ENCODE measurements around the gene ABCA3.

Gene ABCA3

DNA sequence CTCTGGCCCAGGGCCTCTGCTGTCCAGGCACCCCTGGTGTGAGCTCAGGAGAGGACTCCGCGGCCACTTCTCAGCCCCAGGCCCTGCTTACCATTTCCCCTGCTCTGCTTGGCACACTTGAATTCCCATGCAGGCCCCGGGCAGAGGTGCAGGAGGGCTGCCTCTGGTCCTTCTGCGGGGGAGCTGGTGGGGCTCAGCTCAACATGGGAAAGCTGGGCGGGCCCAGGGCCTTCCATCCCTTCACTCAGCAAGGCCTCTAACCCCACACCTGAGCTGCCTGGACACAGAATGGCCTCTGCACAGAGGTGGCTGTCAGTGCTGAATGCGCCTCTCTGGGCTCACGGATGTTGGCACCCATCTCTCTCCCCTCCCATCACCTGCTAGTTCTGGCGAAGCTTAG is 60.1 kb downstream of the ABCA3 start:
- no peaks in the 10 kb centered on the region for H3K79me2 ChIP-seq (ENCODE audit: control insufficient read depth, insufficient read depth, low read length, unreplicated experiment)
- no peaks in the 10 kb centered on the region for H3K4me1 ChIP-seq (ENCODE audit: control insufficient read depth, insufficient read depth, low read length, unreplicated experiment)
- H3K4me3 ChIP-seq (ENCODE audit: low read depth, low read length): no peak overlapping the region
- H2AFZ ChIP-seq (ENCODE audit: low read length, unreplicated experiment): no peak overlapping the region
- no peaks in the 10 kb centered on the region for H3K36me3 ChIP-seq (ENCODE audit: insufficient read depth, low read length)
- H3K27me3 ChIP-seq (ENCODE audit: insufficient read depth, low read length): peaks cover 9% of the 10 kb centered on the region; the same call in 1 of the 2 replicates
- H3K27ac ChIP-seq (ENCODE audit: low read depth, low read length): no peak overlapping the region

DNA sequence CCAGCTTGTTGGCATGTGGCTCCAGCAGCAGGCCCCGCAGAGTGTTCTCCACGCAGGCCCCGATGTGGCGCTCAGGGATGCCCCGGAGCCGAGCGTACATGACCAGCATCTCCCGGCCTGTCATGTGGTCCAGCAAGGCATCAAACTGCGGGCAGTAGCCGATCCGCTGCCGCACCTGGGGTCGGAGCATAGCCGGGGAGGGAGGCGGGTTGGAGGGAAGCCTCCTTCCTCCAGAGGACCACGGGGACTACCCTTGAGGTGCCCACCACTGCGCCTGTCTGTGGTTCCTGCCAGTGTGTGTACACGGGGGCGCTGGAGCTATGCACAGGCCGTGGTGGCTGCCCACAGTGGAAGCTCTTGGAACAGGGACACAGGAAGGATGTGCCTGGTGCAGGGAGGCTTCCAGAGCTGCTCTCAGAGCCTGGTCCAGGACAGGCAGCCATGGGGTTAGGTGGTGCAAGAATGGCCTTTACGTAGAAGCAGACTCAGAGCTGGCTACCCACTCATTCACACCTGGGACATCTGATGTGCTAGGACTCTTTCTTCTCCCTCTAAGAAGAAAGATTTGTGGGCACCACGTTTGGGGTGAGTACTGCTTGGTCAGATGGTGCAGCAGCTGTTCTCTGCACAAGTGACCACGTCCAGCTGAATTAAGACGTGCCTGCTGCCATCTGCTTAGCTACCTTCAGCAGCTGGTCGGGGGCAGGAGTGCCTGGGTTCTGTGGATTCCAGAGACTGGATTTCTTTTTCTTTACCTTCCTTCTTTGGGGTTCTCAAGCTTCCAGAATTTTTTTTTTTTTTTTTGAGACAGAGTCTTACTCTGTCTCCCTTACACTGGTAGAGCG is 61.4 kb downstream of the ABCA3 start:
- Histone ChIP-seq H3K27me3 (ENCODE audit: insufficient read depth, low read length) (peaks cover 9% of the 10 kb centered on the region; the same call in 1 of the 2 replicates), H3K4me1 (ENCODE audit: control insufficient read depth, insufficient read depth, low read length, unreplicated experiment) (no peaks in the 10 kb centered on the region), H3K36me3 (ENCODE audit: insufficient read depth, low read length) (no peaks in the 10 kb centered on the region)

DNA sequence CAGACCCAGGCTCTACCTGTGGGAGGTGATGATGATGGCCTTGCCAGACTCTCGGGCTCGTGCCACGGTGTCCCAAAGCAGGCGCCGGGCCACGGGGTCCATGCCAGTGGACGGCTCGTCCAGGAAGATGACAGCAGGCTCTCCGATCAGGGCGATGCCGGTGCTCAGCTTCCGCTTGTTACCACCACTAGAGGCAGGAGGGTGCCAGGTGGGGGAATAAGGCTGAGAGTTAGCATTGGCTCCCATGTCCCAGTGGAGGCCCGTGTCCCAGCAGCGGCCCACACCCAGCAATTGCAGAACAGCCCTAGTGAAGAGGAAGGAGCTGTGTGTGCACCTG is 62.3 kb downstream of the ABCA3 start:
- Histone ChIP-seq H2AFZ (ENCODE audit: low read length, unreplicated experiment) (no peak overlapping the region), H3K4me3 (ENCODE audit: low read depth, low read length) (no peak overlapping the region), H3K36me3 (ENCODE audit: insufficient read depth, low read length) (no peaks in the 10 kb centered on the region), H3K79me2 (ENCODE audit: control insufficient read depth, insufficient read depth, low read length, unreplicated experiment) (no peaks in the 10 kb centered on the region), H3K27ac (ENCODE audit: low read depth, low read length) (no peak overlapping the region), H3K27me3 (ENCODE audit: insufficient read depth, low read length) (0 out of 2 replicates have a peak, but pooled peaks cover 9% of the 10 kb centered on the region), H3K4me1 (ENCODE audit: control insufficient read depth, insufficient read depth, low read length, unreplicated experiment) (no peaks in the 10 kb centered on the region)

More for the DNA sequence above, 61.4 kb downstream of the ABCA3 start:
- Histone ChIP-seq H3K79me2 (ENCODE audit: control insufficient read depth, insufficient read depth, low read length, unreplicated experiment) (no peaks in the 10 kb centered on the region), H2AFZ (ENCODE audit: low read length, unreplicated experiment) (no peak overlapping the region), H3K27ac (ENCODE audit: low read depth, low read length) (no peak overlapping the region), H3K4me3 (ENCODE audit: low read depth, low read length) (no peak overlapping the region)

DNA sequence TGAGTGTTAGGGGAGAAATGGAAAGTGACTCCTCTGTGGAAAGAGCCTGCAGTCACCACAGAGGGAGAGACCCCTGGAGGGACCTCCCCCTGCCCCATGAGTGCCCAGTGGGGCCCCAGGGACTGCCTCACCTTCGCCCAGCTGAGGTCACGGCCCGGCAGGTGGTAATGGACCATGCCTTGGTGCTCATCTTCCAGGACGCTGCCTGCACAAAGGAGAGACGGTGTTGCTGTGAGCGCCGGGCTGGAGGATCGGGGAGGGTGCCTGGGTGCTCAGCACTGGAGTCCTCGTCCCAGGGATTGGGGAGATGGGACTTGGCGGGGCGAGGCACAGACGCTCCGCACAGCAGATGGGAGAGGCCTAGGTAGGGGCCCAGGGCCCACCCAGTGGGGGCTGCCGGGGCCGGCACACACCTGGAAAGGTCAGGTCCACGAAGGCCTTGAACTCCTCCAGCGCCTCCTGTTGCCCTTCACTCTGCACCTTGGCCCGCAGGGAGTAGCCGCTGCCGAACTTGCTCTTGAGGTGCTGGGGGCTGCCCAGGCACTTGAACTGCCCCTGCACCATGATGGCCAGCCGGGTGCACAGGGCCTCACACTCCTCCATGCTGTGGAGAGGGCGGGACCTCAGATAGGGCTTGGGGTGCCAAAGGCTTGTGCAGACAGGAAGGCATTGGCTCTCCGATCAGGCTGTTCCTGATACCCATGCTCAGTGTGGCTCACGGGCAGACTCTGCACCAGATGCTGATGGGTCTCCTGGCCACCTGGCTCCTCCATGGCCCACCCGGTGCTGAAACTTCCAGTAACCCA is 62.9 kb downstream of the ABCA3 start:
- H3K4me1 ChIP-seq (ENCODE audit: control insufficient read depth, insufficient read depth, low read length, unreplicated experiment): no peaks in the 10 kb centered on the region
- H3K4me3 ChIP-seq (ENCODE audit: low read depth, low read length): no peak overlapping the region
- 0 out of 2 replicates have a peak, but pooled peaks cover 9% of the 10 kb centered on the region for H3K27me3 ChIP-seq (ENCODE audit: insufficient read depth, low read length)
- H2AFZ ChIP-seq (ENCODE audit: low read length, unreplicated experiment): no peak overlapping the region
- no peaks in the 10 kb centered on the region for H3K36me3 ChIP-seq (ENCODE audit: insufficient read depth, low read length)
- no peaks in the 10 kb centered on the region for H3K79me2 ChIP-seq (ENCODE audit: control insufficient read depth, insufficient read depth, low read length, unreplicated experiment)
- no peak overlapping the region for H3K27ac ChIP-seq (ENCODE audit: low read depth, low read length)

DNA sequence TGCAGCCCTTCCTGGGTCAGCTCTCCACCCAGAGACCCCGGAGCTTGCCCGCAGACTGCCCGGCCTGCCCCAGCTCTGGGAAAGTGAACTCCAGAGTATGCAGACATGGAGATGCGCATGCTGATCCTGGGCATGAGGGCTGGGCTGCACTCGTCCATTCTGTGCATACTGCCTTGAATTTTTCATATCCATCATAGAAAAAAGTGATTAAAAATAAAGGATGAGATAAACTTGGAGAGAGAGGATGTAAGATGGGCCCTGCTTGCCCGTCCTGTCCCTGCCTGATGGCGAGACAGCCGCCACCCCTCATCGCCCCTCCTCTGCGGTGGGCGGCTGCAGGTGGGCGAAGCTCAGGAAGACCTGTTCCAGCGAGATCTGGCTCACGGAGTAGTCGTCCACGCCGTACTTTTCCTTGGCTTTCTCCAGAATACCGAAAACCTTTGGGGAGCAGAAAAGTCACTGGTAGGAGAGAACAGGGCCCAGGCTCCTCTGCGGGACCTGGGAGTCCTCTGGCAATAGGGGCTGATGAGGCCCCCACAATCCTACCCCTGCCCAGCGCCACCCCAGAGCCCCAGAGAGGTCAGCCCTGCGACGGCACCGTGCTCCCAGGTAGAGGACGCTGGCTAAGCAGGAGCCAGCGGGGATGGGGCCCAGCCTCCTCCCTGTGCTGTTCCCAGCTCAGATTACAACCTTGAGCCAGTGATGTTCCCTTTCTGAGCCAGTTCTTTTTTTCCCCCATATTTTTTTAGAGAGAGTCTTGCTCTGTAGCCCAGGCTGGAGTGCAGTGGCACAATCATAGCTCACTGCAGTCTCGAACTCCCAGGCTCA is 63.9 kb downstream of the ABCA3 start:
- Histone ChIP-seq H3K36me3 (ENCODE audit: insufficient read depth, low read length) (no peaks in the 10 kb centered on the region), H3K4me3 (ENCODE audit: low read depth, low read length) (no peak overlapping the region), H3K4me1 (ENCODE audit: control insufficient read depth, insufficient read depth, low read length, unreplicated experiment) (no peaks in the 10 kb centered on the region), H3K79me2 (ENCODE audit: control insufficient read depth, insufficient read depth, low read length, unreplicated experiment) (no peaks in the 10 kb centered on the region), H3K27ac (ENCODE audit: low read depth, low read length) (no peak overlapping the region), H3K27me3 (ENCODE audit: insufficient read depth, low read length) (0 out of 2 replicates have a peak, but pooled peaks cover 5% of the 10 kb centered on the region), H2AFZ (ENCODE audit: low read length, unreplicated experiment) (no peak overlapping the region)

DNA sequence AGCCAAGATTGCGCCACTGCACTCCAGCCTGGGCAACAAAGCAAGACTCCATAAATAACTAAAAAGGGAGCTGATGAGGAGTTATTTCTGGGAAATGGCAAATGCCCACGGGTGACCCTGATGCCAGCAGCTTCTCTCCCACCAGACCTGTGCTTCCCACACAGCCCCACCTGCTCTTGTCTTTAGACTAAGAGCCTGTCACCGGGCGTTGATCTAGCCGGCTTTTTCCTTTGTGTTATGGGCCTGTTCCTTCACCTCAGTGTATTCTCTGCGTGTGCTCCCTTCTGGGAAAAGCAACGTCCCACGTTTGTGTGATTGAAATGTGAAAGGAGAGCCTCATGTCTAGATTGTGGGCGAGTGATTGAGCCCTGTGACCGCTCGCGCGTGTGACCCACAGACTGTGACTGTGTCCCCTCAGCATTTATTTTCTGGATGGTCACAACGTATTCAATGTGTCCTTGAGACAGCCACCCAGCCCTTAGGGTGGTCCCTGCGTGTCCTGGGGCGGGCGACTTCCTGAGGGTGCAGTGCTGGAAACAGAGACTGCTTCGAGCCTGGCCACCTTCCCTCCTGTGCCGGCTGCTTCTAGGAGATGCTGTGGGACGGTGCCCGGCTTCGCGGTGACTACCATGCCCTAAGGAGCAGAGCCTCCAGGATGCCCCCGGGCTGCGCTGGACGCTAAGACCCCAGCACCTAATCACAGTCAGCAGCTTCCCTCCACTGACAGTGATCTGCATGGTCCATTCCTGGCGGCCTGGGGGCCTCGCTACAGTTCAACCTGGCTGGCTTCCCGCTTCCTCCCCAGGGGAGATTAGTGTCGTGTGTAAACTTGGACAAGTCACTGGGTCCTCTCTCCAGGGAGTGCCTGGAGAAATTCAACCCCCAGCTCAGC is 64.8 kb downstream of the ABCA3 start:
- Histone ChIP-seq H3K36me3 (ENCODE audit: insufficient read depth, low read length) (no peaks in the 10 kb centered on the region), H3K4me3 (ENCODE audit: low read depth, low read length) (no peak overlapping the region), H2AFZ (ENCODE audit: low read length, unreplicated experiment) (no peak overlapping the region), H3K27me3 (ENCODE audit: insufficient read depth, low read length) (0 out of 2 replicates have a peak, but pooled peaks cover 5% of the 10 kb centered on the region), H3K79me2 (ENCODE audit: control insufficient read depth, insufficient read depth, low read length, unreplicated experiment) (no peaks in the 10 kb centered on the region), H3K4me1 (ENCODE audit: control insufficient read depth, insufficient read depth, low read length, unreplicated experiment) (no peaks in the 10 kb centered on the region), H3K27ac (ENCODE audit: low read depth, low read length) (no peak overlapping the region)

DNA sequence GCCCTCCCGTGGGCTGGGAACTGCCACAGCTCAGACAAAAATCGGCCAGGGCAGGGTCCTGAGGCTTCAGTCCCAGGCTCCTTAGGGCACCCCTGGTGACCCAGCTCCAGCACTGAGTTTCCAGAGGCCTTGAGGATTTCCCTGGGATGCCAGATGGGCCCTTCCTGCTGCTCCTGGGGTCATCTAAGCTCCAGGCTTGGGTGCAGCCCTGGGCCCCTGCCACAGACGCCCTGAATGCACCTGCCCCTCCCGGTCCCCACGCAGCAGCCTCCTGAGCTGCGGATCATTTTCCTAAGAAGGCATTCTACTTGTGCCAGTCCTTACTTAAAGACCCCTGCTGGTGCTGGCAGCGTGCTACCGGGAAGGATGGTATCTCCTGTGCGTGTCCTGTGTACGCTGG is 66.6 kb downstream of the ABCA3 start:
- H3K27ac ChIP-seq (ENCODE audit: low read depth, low read length): no peak overlapping the region
- 0 out of 2 replicates have a peak, but pooled peaks cover 5% of the 10 kb centered on the region for H3K27me3 ChIP-seq (ENCODE audit: insufficient read depth, low read length)
- peaks cover 12% of the 10 kb centered on the region for H3K79me2 ChIP-seq (ENCODE audit: control insufficient read depth, insufficient read depth, low read length, unreplicated experiment)
- H3K4me1 ChIP-seq (ENCODE audit: control insufficient read depth, insufficient read depth, low read length, unreplicated experiment): peaks cover 3% of the 10 kb centered on the region
- no peak overlapping the region for H3K4me3 ChIP-seq (ENCODE audit: low read depth, low read length)
- no peak overlapping the region for H2AFZ ChIP-seq (ENCODE audit: low read length, unreplicated experiment)
- no peaks in the 10 kb centered on the region for H3K36me3 ChIP-seq (ENCODE audit: insufficient read depth, low read length)

- Histone ChIP-seq H3K36me3 (ENCODE audit: insufficient read depth, low read length) (no peaks in the 10 kb centered on the region), H3K27me3 (ENCODE audit: insufficient read depth, low read length) (0 out of 2 replicates have a peak, but pooled peaks cover 5% of the 10 kb centered on the region), H3K27ac (ENCODE audit: low read depth, low read length) (no peak overlapping the region), H3K4me1 (ENCODE audit: control insufficient read depth, insufficient read depth, low read length, unreplicated experiment) (peaks cover 3% of the 10 kb centered on the region), H2AFZ (ENCODE audit: low read length, unreplicated experiment) (no peak overlapping the region), H3K79me2 (ENCODE audit: control insufficient read depth, insufficient read depth, low read length, unreplicated experiment) (peaks cover 12% of the 10 kb centered on the region), H3K4me3 (ENCODE audit: low read depth, low read length) (no peak overlapping the region)
Measured at GRCh38 chr16:2273484-2273883, 67.0 kb downstream of the ABCA3 start.

- no peak overlapping the region for H3K4me3 ChIP-seq (ENCODE audit: low read depth, low read length)
- peaks cover 20% of the 10 kb centered on the region for H3K79me2 ChIP-seq (ENCODE audit: control insufficient read depth, insufficient read depth, low read length, unreplicated experiment)
- H3K27me3 ChIP-seq (ENCODE audit: insufficient read depth, low read length): 0 out of 2 replicates have a peak, but pooled peaks cover 5% of the 10 kb centered on the region
- no peak overlapping the region for H3K27ac ChIP-seq (ENCODE audit: low read depth, low read length)
- no peak overlapping the region for H2AFZ ChIP-seq (ENCODE audit: low read length, unreplicated experiment)
- no peaks in the 10 kb centered on the region for H3K36me3 ChIP-seq (ENCODE audit: insufficient read depth, low read length)
- H3K4me1 ChIP-seq (ENCODE audit: control insufficient read depth, insufficient read depth, low read length, unreplicated experiment): peaks cover 3% of the 10 kb centered on the region
Measured at GRCh38 chr16:2271848-2272461, 68.6 kb downstream of the ABCA3 start.
